Endothelial cell of umbilical vein (primary cell): Measurements from ENCODE around the gene LDHAL6B. TPM values are rescaled to one million over a fixed set of nuclear protein-coding genes. Genes with fewer than 3 reads are reported as not detected.

Source experiments
- BruUV-seq: library from RNA; stranded (reverse); fragments of 400-500 nt; replicated peaks from 2 replicates; lab custom pipeline; 2021; lab: Mats Ljungman, UMichigan
- CTCF ChIA-PET: fragments of 300-600, 350-600 bp; sonication (Branson Sonifier 250); formaldehyde crosslinking; loops from one replicate; lab custom pipeline; 2021; ENCODE audit warnings: antibody characterized with exemption, inconsistent platforms; lab: Charles Lee
- POLR2A ChIA-PET: fragments of 300-600, 350-600 bp; sonication (Branson Sonifier 250); formaldehyde crosslinking; loops from one replicate; lab custom pipeline; 2021; ENCODE audit warnings: antibody characterized with exemption, inconsistent platforms; lab: Charles Lee
- DNase-seq: peaks from one replicate; pipeline ENCODE4 v3.0.0-alpha.2; 2011; ENCODE audit warnings: low read depth, low spot score
- FAIRE-seq: peaks from 2 replicates; lab custom pipeline; 2011; peaks lifted over from hg19 to GRCh38; lab: Jason Lieb, UNC
- H2AFZ ChIP-seq: 2 replicates; pipeline ENCODE4 v1.6.0; 2012; ENCODE audit warnings: low read depth, low read length, control low read depth, inconsistent platforms
- H3K27ac ChIP-seq: 2 replicates; pipeline ENCODE4 v1.5.1; 2011; ENCODE audit warnings: low read depth, mild to moderate bottlenecking, control low read depth, low read length, moderate library complexity; ENCODE audit not compliant: insufficient read depth
- H3K27me3 ChIP-seq, 2 experiments: 2 replicates each; pipeline versions ENCODE4 v1.6.0 to v1.6.1; 2011; ENCODE audit warnings: low read length in 2 of 2, mixed read lengths in 1 of 2; ENCODE audit not compliant: control insufficient read depth in 2 of 2, insufficient read depth in 2 of 2
- H3K36me3 ChIP-seq, 2 experiments: 2 replicates in 1 of 2; 3 replicates in 1 of 2; pipeline ENCODE4 v1.5.1; 2011; ENCODE audit warnings: low read length in 2 of 2, mild to moderate bottlenecking in 1 of 2, moderate library complexity in 1 of 2; ENCODE audit not compliant: control insufficient read depth in 2 of 2, insufficient read depth in 2 of 2; ENCODE audit errors: extremely low read depth in 1 of 2
- H3K4me1 ChIP-seq: 3 replicates; pipeline ENCODE4 v1.5.1; 2011; ENCODE audit warnings: mild to moderate bottlenecking, low read length; ENCODE audit not compliant: control insufficient read depth, insufficient read depth; ENCODE audit errors: extremely low read depth
- H3K4me2 ChIP-seq: 2 replicates; pipeline ENCODE4 v1.6.1; 2011; ENCODE audit warnings: low read length, control low read depth, mixed read lengths; ENCODE audit not compliant: insufficient read depth
- H3K4me3 ChIP-seq, 3 experiments: fragments of 200-600 bp in 1 of 3; sonication (generic), shearing (Covaris generic) in 1 of 3; replicated peaks in 1 of 3; 2 replicates each; pipeline ENCODE4 v1.5.1; 2011 to 2016; ENCODE audit warnings: control low read depth in 3 of 3, low read length in 3 of 3, mild to moderate bottlenecking in 2 of 3, inconsistent platforms in 1 of 3, low read depth in 1 of 3, moderate library complexity in 1 of 3; ENCODE audit not compliant: insufficient read depth in 1 of 3
- H3K79me2 ChIP-seq: 2 replicates; pipeline ENCODE4 v1.6.0; 2012; ENCODE audit warnings: low read length, inconsistent platforms; ENCODE audit not compliant: control insufficient read depth, insufficient read depth
- H3K9ac ChIP-seq: replicated peaks from 2 replicates; pipeline ENCODE3; 2011; ENCODE audit warnings: low read length, control low read depth; ENCODE audit not compliant: insufficient read depth; ENCODE audit errors: extremely low read depth
- H3K9me1 ChIP-seq: replicated peaks from 3 replicates; pipeline ENCODE4 v1.6.0; 2011; ENCODE audit warnings: mild to moderate bottlenecking, low read length; ENCODE audit not compliant: control insufficient read depth, insufficient read depth; ENCODE audit errors: extremely low read depth
- H3K9me3 ChIP-seq: replicated peaks from 2 replicates; pipeline ENCODE4 v1.5.1; 2012; ENCODE audit warnings: low read length, inconsistent platforms; ENCODE audit not compliant: control insufficient read depth, insufficient read depth
- H4K20me1 ChIP-seq: replicated peaks from 2 replicates; pipeline ENCODE3; 2011; ENCODE audit warnings: mild to moderate bottlenecking, low read length; ENCODE audit not compliant: control insufficient read depth, insufficient read depth; ENCODE audit errors: extremely low read depth
- CTCF ChIP-seq, 2 donors: IDR thresholded peaks; 1 replicate in 1 of 2; 2 replicates in 1 of 2; pipeline ENCODE4 v1.5.1; 2011; ENCODE audit warnings: low read length in 2 of 2, mild to moderate bottlenecking in 2 of 2, moderate library complexity in 2 of 2, control low read depth in 1 of 2, inconsistent platforms in 1 of 2, low read depth in 1 of 2; ENCODE audit not compliant: insufficient read depth in 1 of 2; ENCODE audit errors: extremely low read depth in 1 of 2
- EZH2 ChIP-seq: IDR thresholded peaks from 2 replicates; pipeline ENCODE4 v1.6.1; 2012; ENCODE audit warnings: borderline replicate concordance, low read depth, mild to moderate bottlenecking, moderate library complexity, low read length, inconsistent platforms; ENCODE audit not compliant: severe bottlenecking
- FOS ChIP-seq: IDR thresholded peaks from 2 replicates; pipeline ENCODE4 v1.6.1; 2011; ENCODE audit warnings: mild to moderate bottlenecking, low read length, moderate library complexity, borderline replicate concordance; ENCODE audit not compliant: insufficient read depth
- GATA2 ChIP-seq: IDR thresholded peaks from 2 replicates; pipeline ENCODE4 v1.7.0; 2011; ENCODE audit warnings: low read depth, mild to moderate bottlenecking, moderate library complexity, mixed read lengths, low read length; ENCODE audit not compliant: insufficient read length, insufficient read depth
- JUN ChIP-seq: IDR thresholded peaks from 2 replicates; pipeline ENCODE4 v1.6.1; 2011; ENCODE audit warnings: borderline replicate concordance, low read depth; ENCODE audit not compliant: insufficient read length, insufficient read depth
- MAX ChIP-seq: IDR thresholded peaks from 2 replicates; pipeline ENCODE4 v1.6.1; 2011; ENCODE audit not compliant: insufficient read depth, insufficient read length
- MYC ChIP-seq: IDR thresholded peaks from one replicate; pipeline ENCODE4 v1.6.1; 2011; ENCODE audit warnings: mild to moderate bottlenecking, low read depth, low read length
- POLR2A ChIP-seq: IDR thresholded peaks from 2 replicates; pipeline ENCODE4 v1.6.1; 2012; ENCODE audit warnings: low read depth, mild to moderate bottlenecking, control low read depth, low read length
- POLR2AphosphoS5 ChIP-seq: IDR thresholded peaks from 2 replicates; pipeline ENCODE4 v1.6.1; 2012; ENCODE audit warnings: low read depth, mild to moderate bottlenecking, control low read depth, low read length, moderate library complexity; ENCODE audit not compliant: insufficient read depth
- dilution Hi-C: fragments of 300-500 bp; cut with MboI; formaldehyde crosslinking; loops from one replicate; pipeline ENCODE4 v1.15.0; 2019; ENCODE audit warnings: low sequenced_read_pairs; ENCODE audit not compliant: extremely low pct_ligation_motif_present
- intact Hi-C: fragments of 100-400 bp; cut with micrococcal nuclease; formaldehyde crosslinking; loops from one replicate; pipeline ENCODE4 v1.10.0; 2022
- polyA plus RNA-seq, 4 experiments: library from polyadenylated mRNA; depleted of rRNA in 3 of 4; stranded (reverse) in 3 of 4; unstranded in 1 of 4; fragments of >200 nt; gene quantifications; 2 replicates each; pipeline versions ENCODE4 v1.2.1 to v1.2.3, GENCODE V29; 2011 to 2012; ENCODE audit warnings: missing spikeins in 1 of 4
- total RNA-seq: library from RNA; stranded (reverse); gene quantifications from 2 replicates; pipeline ENCODE4 v1.2.3, GENCODE V29; 2021

LDHAL6B gene
- total and polyA plus RNA-seq, 2 donors (not counting 3 experiments of a cell fraction or from before 2014, with no cell fraction given) = not detected

- dilution Hi-C loops = no loop called here
Measured at GRCh38 chr15:59176653-59177316, 29.9 kb upstream of the LDHAL6B start.

More at GRCh38 chr15:59176653-59177316, 29.9 kb upstream of the LDHAL6B start:
- Histone ChIP-seq H3K27me3 (no peaks in the 10 kb centered on the region), H3K4me1 (peaks cover 21% of the 10 kb centered on the region), H3K9ac (no peak overlapping the region), H3K79me2 (no peaks in the 10 kb centered on the region), H3K4me2 (no peak overlapping the region), H3K9me1 (no peaks in the 10 kb centered on the region), H4K20me1 (no peaks in the 10 kb centered on the region), H2AFZ (no peak overlapping the region), H3K9me3 (peaks cover under 1% of the 10 kb centered on the region), H3K4me3 (no peak overlapping the region), H3K36me3 (peaks cover 8 to 10% of the 10 kb centered on the region in 2 experiments), H3K27ac (no peak overlapping the region)
- POLR2A ChIA-PET = no interaction called here
- no peak for FAIRE-seq
- CTCF ChIA-PET = no interaction called here
- no TSS peak for BruUV-seq
- TF ChIP-seq EZH2 (no peak), CTCF (IDR thresholded peaks at IDR 0.05; ENCODE audit: extremely low read depth in 1 of 2, insufficient read depth in 1 of 2, low read depth in 1 of 2, low read length in 2 of 2) (no peak), MYC (no peak), POLR2A (no peak), FOS (no peak), JUN (no peak), GATA2 (no peak), MAX (no peak), POLR2AphosphoS5 (no peak)
- intact Hi-C loops = no loop called here
- no peak for DNase-seq
